Ovary (tissue), 3 donors: ENCODE results near the gene GPC6.

ENCODE experiments used
- CTCF ChIP-seq, 3 donors: fragments of 450-650 bp in 2 of 3; fragments of 200-600 bp in 1 of 3; IDR thresholded peaks; one replicate each; pipeline versions ENCODE4 v1.5.1 to v1.8.0; 2016 to 2022; ENCODE audit warnings: antibody characterized with exemption in 3 of 3, mild to moderate bottlenecking in 1 of 3
- EP300 ChIP-seq: sonication (generic); formaldehyde crosslinking; IDR thresholded peaks from one replicate; pipeline ENCODE4 v1.6.1; 2017; ENCODE audit warnings: antibody characterized with exemption
- POLR2A ChIP-seq: fragments of 450-650 bp; IDR thresholded peaks from one replicate; pipeline ENCODE4 v1.6.1; 2017; ENCODE audit warnings: antibody characterized with exemption, mild to moderate bottlenecking, moderate library complexity
- donor health status: DM: no; HTN: no; CAD: no.

GRCh38 chr13:93851236-93851635, 624.6 kb downstream of the GPC6 start:
- TF ChIP-seq POLR2A (no peak), CTCF (IDR thresholded peaks at IDR 0.05) (no peak), EP300 (no peak)
